ENCODE results near the gene MEX3D.
"Not testable (repeated sequence)": the region's sequence is repeated elsewhere in the genome, so short reads cannot be mapped to it uniquely, and the experiment has no call there.

DNA sequence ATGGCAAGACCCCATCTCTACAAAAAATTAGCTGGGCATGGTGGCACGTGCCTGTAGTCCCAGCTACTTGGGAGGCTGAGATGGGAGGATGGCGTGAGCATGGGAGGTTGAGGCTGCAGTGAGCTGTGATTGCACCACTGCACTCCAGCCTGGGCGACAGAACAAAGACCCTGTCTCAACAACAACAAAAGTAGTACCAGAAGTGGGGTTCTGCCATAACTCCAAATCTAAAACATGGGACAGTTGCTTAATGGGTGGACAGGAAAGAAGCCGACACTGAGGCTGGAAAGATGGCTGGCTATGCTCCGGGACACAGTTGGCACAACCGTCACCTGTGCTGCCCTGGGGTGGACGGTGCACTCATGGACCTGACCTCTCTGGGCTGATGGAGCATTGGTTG is 32.4 kb downstream of the MEX3D start:
- TF ChIP-seq FOXM1 (IDR thresholded peaks at IDR 0.05; ENCODE audit: borderline replicate concordance); NFRKB (IDR thresholded peaks at IDR 0.05); FOXK2 (IDR thresholded peaks at IDR 0.05); ARNT (IDR thresholded peaks at IDR 0.05); FOXA1 (IDR thresholded peaks at IDR 0.05): not testable (repeated sequence)
- TF ChIP-seq, protein P1, sequence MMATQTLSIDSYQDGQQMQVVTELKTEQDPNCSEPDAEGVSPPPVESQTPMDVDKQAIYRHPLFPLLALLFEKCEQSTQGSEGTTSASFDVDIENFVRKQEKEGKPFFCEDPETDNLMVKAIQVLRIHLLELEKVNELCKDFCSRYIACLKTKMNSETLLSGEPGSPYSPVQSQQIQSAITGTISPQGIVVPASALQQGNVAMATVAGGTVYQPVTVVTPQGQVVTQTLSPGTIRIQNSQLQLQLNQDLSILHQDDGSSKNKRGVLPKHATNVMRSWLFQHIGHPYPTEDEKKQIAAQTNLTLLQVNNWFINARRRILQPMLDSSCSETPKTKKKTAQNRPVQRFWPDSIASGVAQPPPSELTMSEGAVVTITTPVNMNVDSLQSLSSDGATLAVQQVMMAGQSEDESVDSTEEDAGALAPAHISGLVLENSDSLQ (IDR thresholded peaks at IDR 0.05) = not testable (repeated sequence)

Measured in HEK293T (cell line).